ENCODE results near the gene MTX3. TPM values are rescaled to one million over a fixed set of nuclear protein-coding genes. Genes with fewer than 3 reads are reported as not detected.

MTX3 gene
- total RNA-seq, 4 donors from 2014 or later = 5.6 to 7.9 (median 7.4) TPM

DNA sequence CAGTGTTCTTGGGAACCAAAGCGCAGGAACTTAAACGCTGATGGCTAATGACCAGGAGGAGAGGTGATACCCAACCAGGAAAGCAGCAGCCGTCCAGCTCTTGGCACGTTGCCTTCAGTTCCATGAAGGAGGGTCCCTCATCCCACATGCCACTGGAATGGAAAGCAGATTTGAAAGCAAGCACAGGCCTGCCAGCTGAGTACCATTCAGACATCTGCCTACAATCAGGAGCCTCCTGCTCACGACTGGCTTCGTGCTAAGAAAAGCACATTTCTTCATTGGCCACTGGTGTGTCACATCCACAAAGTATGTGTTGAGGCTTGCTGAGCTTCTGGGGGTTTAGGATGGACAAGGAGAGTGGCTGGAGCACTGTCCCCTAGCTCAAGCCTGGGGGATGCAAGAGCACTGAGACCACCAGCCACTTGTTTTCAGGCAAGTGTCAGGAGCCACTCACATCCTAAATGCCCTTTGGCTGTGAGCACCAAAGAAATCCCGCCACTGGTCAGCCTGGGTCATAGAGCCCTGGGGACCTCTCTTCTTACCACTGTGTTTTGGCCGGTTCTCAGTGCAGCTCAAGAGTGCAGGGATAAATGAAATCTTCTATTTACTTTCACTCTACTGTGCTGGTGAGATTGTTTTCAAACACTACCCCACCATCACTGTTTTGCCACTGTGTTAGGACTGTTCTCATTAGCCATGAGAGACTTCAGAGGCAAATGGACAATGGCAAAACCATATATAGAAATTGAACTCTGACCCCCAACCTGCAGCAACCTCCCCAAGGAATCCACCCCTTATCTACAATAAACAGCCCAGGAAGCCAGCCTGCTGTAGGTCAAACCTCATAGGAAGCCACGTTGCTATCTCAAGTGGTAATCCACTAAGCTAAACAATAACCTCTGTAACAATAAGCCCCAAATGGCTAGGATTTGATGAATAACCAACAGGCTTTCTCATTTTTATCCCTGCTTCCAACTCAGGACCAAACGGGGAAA, 58.3 kb downstream of the MTX3 start:
- 90 to 93% methylated on average over 3 to 9 of the region's 10 CpGs for WGBS, 2 donors (ENCODE audit: low coverage in 1 of 2)
- TF ChIP-seq POLR2AphosphoS5 (IDR thresholded peaks at IDR 0.05) (no peak), POLR2A (IDR thresholded peaks at IDR 0.05) (no peak), EP300 (IDR thresholded peaks at IDR 0.05; ENCODE audit: low read depth) (no peak)
- TF ChIP-seq, protein P1, sequence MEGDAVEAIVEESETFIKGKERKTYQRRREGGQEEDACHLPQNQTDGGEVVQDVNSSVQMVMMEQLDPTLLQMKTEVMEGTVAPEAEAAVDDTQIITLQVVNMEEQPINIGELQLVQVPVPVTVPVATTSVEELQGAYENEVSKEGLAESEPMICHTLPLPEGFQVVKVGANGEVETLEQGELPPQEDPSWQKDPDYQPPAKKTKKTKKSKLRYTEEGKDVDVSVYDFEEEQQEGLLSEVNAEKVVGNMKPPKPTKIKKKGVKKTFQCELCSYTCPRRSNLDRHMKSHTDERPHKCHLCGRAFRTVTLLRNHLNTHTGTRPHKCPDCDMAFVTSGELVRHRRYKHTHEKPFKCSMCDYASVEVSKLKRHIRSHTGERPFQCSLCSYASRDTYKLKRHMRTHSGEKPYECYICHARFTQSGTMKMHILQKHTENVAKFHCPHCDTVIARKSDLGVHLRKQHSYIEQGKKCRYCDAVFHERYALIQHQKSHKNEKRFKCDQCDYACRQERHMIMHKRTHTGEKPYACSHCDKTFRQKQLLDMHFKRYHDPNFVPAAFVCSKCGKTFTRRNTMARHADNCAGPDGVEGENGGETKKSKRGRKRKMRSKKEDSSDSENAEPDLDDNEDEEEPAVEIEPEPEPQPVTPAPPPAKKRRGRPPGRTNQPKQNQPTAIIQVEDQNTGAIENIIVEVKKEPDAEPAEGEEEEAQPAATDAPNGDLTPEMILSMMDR (IDR thresholded peaks at IDR 0.05) = no peak
- H3K27ac ChIP-seq = no peak overlapping the region
- no peaks in the 10 kb centered on the region for H3K36me3 ChIP-seq
- H3K27me3 ChIP-seq = no peaks in the 10 kb centered on the region
- DNase-seq = no peak
- intact Hi-C loops (cut with DNase I; ENCODE audit: low total_unique reads) (no loop called here), in situ Hi-C loops (cut with MboI; ENCODE audit: low pct_ligation_motif_present in 1 of 4, low pct_unique_long_range_greater_than_20kb in 1 of 4, low sequenced_read_pairs in 3 of 4) (no loop called here)
- H3K4me1 ChIP-seq = no peaks in the 10 kb centered on the region
- no peak overlapping the region for H3K4me3 ChIP-seq
- no peaks in the 10 kb centered on the region for H3K9me3 ChIP-seq

DNA sequence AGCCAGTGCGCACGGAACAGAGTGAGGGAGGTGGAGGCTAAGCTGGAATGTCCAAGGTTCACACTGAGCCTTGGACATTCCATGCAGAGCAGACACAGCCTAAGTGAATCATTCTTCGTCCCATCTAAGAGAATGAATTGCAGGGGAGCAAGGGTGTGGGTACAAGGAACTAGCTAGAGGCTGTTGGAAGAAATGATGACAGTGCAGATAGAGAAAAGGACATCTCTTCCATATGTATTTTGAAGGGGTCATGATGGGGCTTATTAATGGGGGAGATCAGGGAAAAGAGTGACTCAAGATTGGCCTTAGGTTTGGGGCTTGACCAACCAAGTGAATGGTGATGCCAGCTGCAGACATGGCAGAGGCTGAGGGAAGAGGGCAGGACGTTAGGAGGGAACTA, 59.2 kb downstream of the MTX3 start:
- Histone ChIP-seq H3K4me1 (no peaks in the 10 kb centered on the region), H3K9me3 (no peaks in the 10 kb centered on the region), H3K4me3 (no peak overlapping the region), H3K27me3 (no peaks in the 10 kb centered on the region), H3K36me3 (no peaks in the 10 kb centered on the region), H3K27ac (no peak overlapping the region)
- intact Hi-C loops (cut with DNase I; ENCODE audit: low total_unique reads) (no loop called here), in situ Hi-C loops (cut with MboI; ENCODE audit: low pct_ligation_motif_present in 1 of 4, low pct_unique_long_range_greater_than_20kb in 1 of 4, low sequenced_read_pairs in 3 of 4) (no loop called here)
- no peak for DNase-seq
- WGBS, 2 donors (ENCODE audit: low coverage in 1 of 2) = 79 to 87% methylated on average over 3 to 4 of the region's 4 CpGs
- TF ChIP-seq EP300 (IDR thresholded peaks at IDR 0.05; ENCODE audit: low read depth) = no peak
- no peak for TF ChIP-seq POLR2A (IDR thresholded peaks at IDR 0.05)
- TF ChIP-seq POLR2AphosphoS5 (IDR thresholded peaks at IDR 0.05) = no peak
- TF ChIP-seq, protein P1 (IDR thresholded peaks at IDR 0.05) = no peak

DNA sequence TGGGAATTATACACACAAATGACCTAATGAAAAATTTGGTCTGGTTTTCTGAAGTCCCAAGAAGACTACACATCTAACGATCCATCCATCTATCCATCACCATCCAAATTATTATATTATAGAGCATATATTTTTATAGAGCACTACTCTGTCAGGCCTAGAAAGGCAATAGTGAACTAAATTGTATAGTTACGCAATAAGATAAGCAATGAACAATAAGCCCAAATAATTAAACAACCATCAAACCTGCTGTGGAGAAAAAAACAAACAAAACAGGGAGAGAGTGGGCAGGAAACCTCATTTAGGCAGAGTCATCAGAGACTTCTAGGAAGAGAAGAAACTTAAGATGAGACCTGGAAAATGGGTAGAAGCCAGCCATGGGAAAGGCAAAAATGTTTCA, 59.7 kb downstream of the MTX3 start:
- in situ Hi-C loops (cut with MboI; ENCODE audit: low pct_ligation_motif_present in 1 of 4, low pct_unique_long_range_greater_than_20kb in 1 of 4, low sequenced_read_pairs in 3 of 4) = no loop called here
- WGBS, 2 donors (ENCODE audit: low coverage in 1 of 2) = 86 to 100% methylated on average over 2 of the region's 2 CpGs
- Histone ChIP-seq H3K27me3 (peaks cover 2% of the 10 kb centered on the region), H3K4me3 (no peak overlapping the region), H3K36me3 (no peaks in the 10 kb centered on the region), H3K27ac (no peak overlapping the region), H3K4me1 (no peaks in the 10 kb centered on the region), H3K9me3 (no peaks in the 10 kb centered on the region)
- no peak for TF ChIP-seq POLR2AphosphoS5 (IDR thresholded peaks at IDR 0.05)
- TF ChIP-seq, protein P1 (IDR thresholded peaks at IDR 0.05) = no peak
- DNase-seq = no peak
- intact Hi-C loops (cut with DNase I; ENCODE audit: low total_unique reads) = no loop called here

DNA sequence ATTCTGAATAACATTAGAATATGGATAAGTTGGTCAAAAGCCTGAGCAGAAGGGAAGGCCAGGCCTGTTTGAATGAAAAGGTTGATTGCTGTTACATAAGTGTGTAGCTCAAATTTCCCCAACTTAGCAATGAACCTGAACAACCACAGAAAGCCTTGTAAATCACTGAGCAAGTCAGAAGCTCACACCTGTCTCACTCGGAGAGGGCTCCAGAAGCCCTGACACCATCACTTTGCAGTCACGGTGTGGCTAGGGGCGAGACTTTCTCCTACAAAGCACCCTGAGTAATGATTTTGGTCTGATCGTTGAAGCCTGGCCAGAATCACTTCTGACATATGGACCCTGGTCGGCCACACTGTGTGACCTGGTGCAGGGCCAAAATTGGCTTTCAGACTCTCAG, 62.0 kb downstream of the MTX3 start:
- Histone ChIP-seq H3K27ac (no peak overlapping the region), H3K27me3 (peaks cover 3% of the 10 kb centered on the region), H3K4me1 (no peaks in the 10 kb centered on the region), H3K9me3 (no peaks in the 10 kb centered on the region), H3K36me3 (no peaks in the 10 kb centered on the region), H3K4me3 (no peak overlapping the region)
- TF ChIP-seq POLR2A (IDR thresholded peaks at IDR 0.05) (no peak), EP300 (IDR thresholded peaks at IDR 0.05; ENCODE audit: low read depth) (no peak), POLR2AphosphoS5 (IDR thresholded peaks at IDR 0.05) (no peak)
- TF ChIP-seq, protein P1 (IDR thresholded peaks at IDR 0.05) = no peak
- 61 to 83% methylated on average over 3 to 5 of the region's 5 CpGs for WGBS, 2 donors (ENCODE audit: low coverage in 1 of 2)
- intact Hi-C loops (cut with DNase I; ENCODE audit: low total_unique reads) (no loop called here), in situ Hi-C loops (cut with MboI; ENCODE audit: low pct_ligation_motif_present in 1 of 4, low pct_unique_long_range_greater_than_20kb in 1 of 4, low sequenced_read_pairs in 3 of 4) (no loop called here)
- DNase-seq = no peak

Small RNA genes lying within 50 kb of the gene (small RNA-seq; reads per million reads assigned to genes)
- 0 reads per million in 4 donors for gene TRMT112P2

Other genes starting within 250 kb of the MTX3 start
- 100 to 1,000 TPM in 1 of 4 donors, 10 to 100 TPM in 1, 1 to 10 TPM in 2; 5.3 to 116 (median 9.1) TPM for gene THBS4, start 44.1 kb upstream of the MTX3 start, total RNA-seq